A673 (cell line): ENCODE data around the gene TNFSF13. TPM values are rescaled to one million over a fixed set of nuclear protein-coding genes. Genes with fewer than 3 reads are reported as not detected.

Experiments used
- BruUV-seq: library from RNA; stranded (reverse); fragments of 400-500 nt; replicated peaks from 2 replicates; lab custom pipeline; 2021; lab: Mats Ljungman, UMichigan
- CTCF ChIA-PET: fragments of 300-600 bp; sonication (Branson Sonifier 250); formaldehyde crosslinking; loops from one replicate; lab custom pipeline; 2022; ENCODE audit warnings: antibody characterized with exemption; lab: Charles Lee
- POLR2A ChIA-PET: fragments of 300-600 bp; sonication (Branson Sonifier 250); formaldehyde crosslinking; loops from one replicate; lab custom pipeline; 2022; ENCODE audit warnings: antibody characterized with exemption; ENCODE audit not compliant: low non-redundant PET; lab: Charles Lee
- DNase-seq: peaks from one replicate; pipeline ENCODE4 v3.0.0-alpha.2; 2015; ENCODE audit warnings: low spot score
- H3K27ac ChIP-seq: fragments of 200-600 bp; sonication (generic); 2 replicates; pipeline ENCODE4 v1.5.1; 2016; ENCODE audit warnings: mixed run types, low read depth, mild to moderate bottlenecking, mixed read lengths, antibody characterized with exemption, low read length; ENCODE audit not compliant: poor library complexity, severe bottlenecking
- H3K27me3 ChIP-seq: fragments of 200-600 bp; sonication (generic); replicated peaks from 2 replicates; pipeline ENCODE4 v1.6.1; 2017; ENCODE audit warnings: mixed run types, low read depth, mild to moderate bottlenecking, mixed read lengths, antibody characterized with exemption, low read length; ENCODE audit not compliant: insufficient read depth, poor library complexity
- H3K36me3 ChIP-seq: fragments of 200-600 bp; sonication (generic); 2 replicates; pipeline ENCODE4 v1.6.1; 2016; ENCODE audit warnings: mixed run types, mild to moderate bottlenecking, mixed read lengths, antibody characterized with exemption, low read length; ENCODE audit not compliant: insufficient read depth, poor library complexity, severe bottlenecking
- H3K4me1 ChIP-seq: fragments of 200-600 bp; sonication (generic); 2 replicates; pipeline ENCODE4 v1.6.1; 2017; ENCODE audit warnings: mixed run types, mild to moderate bottlenecking, mixed read lengths, antibody characterized with exemption, low read length; ENCODE audit not compliant: insufficient read depth, poor library complexity, severe bottlenecking
- H3K4me3 ChIP-seq: fragments of 200-600 bp; sonication (generic); 2 replicates; pipeline ENCODE4 v1.5.1; 2016; ENCODE audit warnings: low read depth, mixed run types, mild to moderate bottlenecking, mixed read lengths, low read length; ENCODE audit not compliant: poor library complexity, severe bottlenecking
- H3K9me3 ChIP-seq: fragments of 200-600 bp; sonication (generic); 2 replicates; pipeline ENCODE4 v1.6.1; 2016; ENCODE audit warnings: mixed run types, low read depth, mild to moderate bottlenecking, mixed read lengths, antibody characterized with exemption, low read length; ENCODE audit not compliant: poor library complexity, severe bottlenecking
- EZH2 ChIP-seq: fragments of 200-600 bp; sonication (generic); IDR thresholded peaks from 2 replicates; pipeline ENCODE4 v1.6.1; 2017; ENCODE audit warnings: borderline replicate concordance, low read depth, mild to moderate bottlenecking, mixed read lengths, antibody characterized with exemption, low read length; ENCODE audit not compliant: poor library complexity, severe bottlenecking
- intact Hi-C: fragments of 100-400 bp; cut with micrococcal nuclease; formaldehyde crosslinking; loops from one replicate; pipeline ENCODE4 v1.10.0; 2022; ENCODE audit not compliant: unreplicated experiment
- total RNA-seq: library from RNA; stranded (reverse); gene quantifications from 2 replicates; pipeline ENCODE4 v1.2.3, GENCODE V29; 2021
- TF ChIP-seq, protein P1 (sequence below): fragments of 300-800, 200-600 bp; sonication (generic); conservative IDR thresholded peaks from 2 replicates; pipeline ENCODE4 v1.5.1; 2017; ENCODE audit warnings: low read depth, mild to moderate bottlenecking, antibody characterized with exemption, low read length, moderate library complexity, mixed read lengths

Gene TNFSF13
- total RNA-seq, 1 experiment from 2014 or later = 0.69 TPM

DNA sequence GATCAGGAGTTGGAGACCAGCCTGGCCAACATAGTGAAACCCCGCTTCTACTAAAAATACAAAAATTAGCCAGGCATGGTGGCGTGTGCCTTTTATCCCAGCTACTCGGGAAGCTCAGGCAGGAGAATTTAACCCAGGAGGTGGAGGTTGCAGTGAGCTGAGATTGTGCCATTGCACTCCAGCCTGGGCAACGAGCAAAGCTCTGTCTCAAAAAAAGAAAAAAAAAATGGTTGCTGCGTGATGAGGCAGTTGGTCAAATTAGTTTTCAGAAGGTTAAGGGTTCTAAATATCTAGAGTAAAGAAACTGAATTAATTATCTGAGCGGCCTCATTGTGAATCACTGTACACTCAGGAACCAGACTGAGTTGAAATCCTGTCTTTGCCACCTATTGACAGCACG is 17.4 kb downstream of the TNFSF13 start:
- ChIA-PET CTCF (no interaction called here), POLR2A (interaction anchor here (0.5 to 0.7 kb wide), 2 partner anchors 230 to 356 kb away, joined by 3 to 5 read pairs; partner anchors contain the start of gene TRAPPC1)
- DNase-seq = no peak
- peaks cover 78% of the 10 kb centered on the region for H3K36me3 ChIP-seq
- BruUV-seq = no TSS peak
- peaks cover 40% of the 10 kb centered on the region for H3K4me1 ChIP-seq
- H3K27ac ChIP-seq = peak overlapping the region; percentile 53
- no peak overlapping the region for H3K4me3 ChIP-seq
- no peaks in the 10 kb centered on the region for H3K9me3 ChIP-seq
- intact Hi-C loops = no loop called here
- TF ChIP-seq, protein P1, sequence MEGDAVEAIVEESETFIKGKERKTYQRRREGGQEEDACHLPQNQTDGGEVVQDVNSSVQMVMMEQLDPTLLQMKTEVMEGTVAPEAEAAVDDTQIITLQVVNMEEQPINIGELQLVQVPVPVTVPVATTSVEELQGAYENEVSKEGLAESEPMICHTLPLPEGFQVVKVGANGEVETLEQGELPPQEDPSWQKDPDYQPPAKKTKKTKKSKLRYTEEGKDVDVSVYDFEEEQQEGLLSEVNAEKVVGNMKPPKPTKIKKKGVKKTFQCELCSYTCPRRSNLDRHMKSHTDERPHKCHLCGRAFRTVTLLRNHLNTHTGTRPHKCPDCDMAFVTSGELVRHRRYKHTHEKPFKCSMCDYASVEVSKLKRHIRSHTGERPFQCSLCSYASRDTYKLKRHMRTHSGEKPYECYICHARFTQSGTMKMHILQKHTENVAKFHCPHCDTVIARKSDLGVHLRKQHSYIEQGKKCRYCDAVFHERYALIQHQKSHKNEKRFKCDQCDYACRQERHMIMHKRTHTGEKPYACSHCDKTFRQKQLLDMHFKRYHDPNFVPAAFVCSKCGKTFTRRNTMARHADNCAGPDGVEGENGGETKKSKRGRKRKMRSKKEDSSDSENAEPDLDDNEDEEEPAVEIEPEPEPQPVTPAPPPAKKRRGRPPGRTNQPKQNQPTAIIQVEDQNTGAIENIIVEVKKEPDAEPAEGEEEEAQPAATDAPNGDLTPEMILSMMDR = no peak
- no peak for TF ChIP-seq EZH2
- H3K27me3 ChIP-seq = no peaks in the 10 kb centered on the region

DNA sequence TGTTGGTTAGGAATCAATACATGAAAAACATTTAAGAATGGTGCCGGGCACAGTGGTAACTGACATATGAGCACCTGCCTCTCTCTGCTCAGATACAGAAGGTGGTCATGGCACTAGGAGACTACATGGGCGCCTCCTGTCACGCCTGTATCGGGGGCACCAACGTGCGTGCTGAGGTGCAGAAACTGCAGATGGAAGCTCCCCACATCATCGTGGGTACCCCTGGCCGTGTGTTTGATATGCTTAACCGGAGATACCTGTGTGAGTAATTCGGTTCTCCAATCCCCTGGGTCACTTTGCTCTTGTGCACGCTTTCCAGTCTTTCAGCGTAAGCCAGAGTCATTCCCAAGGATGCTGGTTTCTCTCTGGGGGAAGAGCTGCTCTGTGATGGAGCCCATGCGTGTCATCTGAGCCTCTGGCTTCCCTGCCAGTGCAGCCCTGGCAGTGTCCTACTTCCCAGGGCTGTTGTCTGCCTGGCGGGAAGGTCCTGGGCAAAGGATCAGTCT is 17.9 kb downstream of the TNFSF13 start:
- TF ChIP-seq, protein P1 = no peak
- TF ChIP-seq EZH2 = no peak
- ChIA-PET POLR2A (no interaction called here), CTCF (interaction anchor here (0.9 kb wide), 1 partner anchor 16 kb away, joined by 3 read pairs; no protein-coding TSS in a partner anchor)
- Histone ChIP-seq H3K4me3 (no peak overlapping the region), H3K27me3 (no peaks in the 10 kb centered on the region), H3K9me3 (no peaks in the 10 kb centered on the region), H3K36me3 (peaks cover 73% of the 10 kb centered on the region), H3K27ac (peak overlapping the region; percentile 53), H3K4me1 (peaks cover 45% of the 10 kb centered on the region)
- intact Hi-C loops = no loop called here
- DNase-seq = no peak
- no TSS peak for BruUV-seq

DNA sequence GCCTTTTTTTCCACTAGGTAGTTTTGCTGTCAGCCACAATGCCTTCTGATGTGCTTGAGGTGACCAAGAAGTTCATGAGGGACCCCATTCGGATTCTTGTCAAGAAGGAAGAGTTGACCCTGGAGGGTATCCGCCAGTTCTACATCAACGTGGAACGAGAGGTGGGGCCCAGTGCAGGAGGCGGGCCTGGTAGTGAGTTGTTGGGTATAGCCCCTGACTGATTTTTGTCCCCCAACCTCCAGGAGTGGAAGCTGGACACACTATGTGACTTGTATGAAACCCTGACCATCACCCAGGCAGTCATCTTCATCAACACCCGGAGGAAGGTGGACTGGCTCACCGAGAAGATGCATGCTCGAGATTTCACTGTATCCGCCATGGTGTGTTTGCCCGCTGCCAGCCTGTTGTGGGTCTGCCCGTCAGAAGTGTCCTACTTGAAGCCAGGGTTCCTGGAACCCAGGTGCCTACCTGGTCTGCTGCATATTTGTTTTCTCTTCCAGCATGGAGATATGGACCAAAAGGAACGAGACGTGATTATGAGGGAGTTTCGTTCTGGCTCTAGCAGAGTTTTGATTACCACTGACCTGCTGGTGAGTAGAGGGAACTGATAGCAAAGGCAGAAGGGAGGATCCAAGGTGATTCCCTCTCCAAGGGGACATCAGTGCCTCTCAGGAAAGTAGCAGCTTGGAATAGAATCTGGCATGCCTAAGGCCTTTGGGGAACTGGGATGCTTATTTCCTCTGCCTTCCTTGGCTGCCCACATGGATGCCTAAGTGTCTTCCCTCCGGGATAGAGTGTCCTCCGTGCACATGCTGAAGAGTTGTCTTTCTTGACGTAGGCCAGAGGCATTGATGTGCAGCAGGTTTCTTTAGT is 19.0 kb downstream of the TNFSF13 start:
- no peak for DNase-seq
- peaks cover 73% of the 10 kb centered on the region for H3K36me3 ChIP-seq
- intact Hi-C loops = no loop called here
- peaks cover 56% of the 10 kb centered on the region for H3K4me1 ChIP-seq
- no peak overlapping the region for H3K4me3 ChIP-seq
- CTCF ChIA-PET = interaction anchor here (0.9 kb wide), 1 partner anchor 17 kb away, joined by 3 read pairs; no protein-coding TSS in a partner anchor
- TF ChIP-seq, protein P1 = no peak
- no peak for TF ChIP-seq EZH2
- no peak overlapping the region for H3K27ac ChIP-seq
- BruUV-seq = TSS peak; percentile 14
- no peaks in the 10 kb centered on the region for H3K27me3 ChIP-seq
- POLR2A ChIA-PET = no interaction called here
- no peaks in the 10 kb centered on the region for H3K9me3 ChIP-seq
